Heart left ventricle (tissue), 16 donors: ENCODE measurements around the gene IRF3. TPM values are rescaled to one million over a fixed set of nuclear protein-coding genes. Genes with fewer than 3 reads are reported as not detected.

Experiments
- ATAC-seq, 4 donors: fragments of 200-7000 bp; cut with Tn5 transposase; one replicate each; pipeline ENCODE4 v1.9.1; 2020 to 2022; ENCODE audit warnings: moderate library complexity in 4 of 4, mild to moderate bottlenecking in 3 of 4, moderate number of reproducible peaks in 1 of 4
- DNase-seq, 5 donors: peaks; one replicate each; pipeline ENCODE4 v3.0.0-alpha.2; 2020
- H3K27ac ChIP-seq, 12 donors: fragments of 200-600 bp; sonication (generic) in 4 of 12; one replicate each; pipeline versions ENCODE4 v1.5.0 to v1.8.0; 2016 to 2022; ENCODE audit warnings: mild to moderate bottlenecking in 2 of 12
- H3K27me3 ChIP-seq, 9 donors: fragments of 200-600 bp; sonication (generic) in 2 of 9; one replicate each; pipeline versions ENCODE4 v1.5.1 to v1.8.0; 2016 to 2022; ENCODE audit warnings: mild to moderate bottlenecking in 3 of 9
- H3K36me3 ChIP-seq, 9 donors: fragments of 200-600 bp; sonication (generic) in 2 of 9; one replicate each; pipeline versions ENCODE4 v1.5.0 to v1.8.0; 2018 to 2022; ENCODE audit warnings: mild to moderate bottlenecking in 2 of 9
- H3K4me1 ChIP-seq, 12 donors: fragments of 200-600 bp; sonication (generic) in 4 of 12; one replicate each; pipeline versions ENCODE4 v1.5.0 to v1.8.0; 2016 to 2022; ENCODE audit warnings: mild to moderate bottlenecking in 3 of 12
- H3K4me3 ChIP-seq, 12 donors: fragments of 200-600 bp; sonication (generic) in 4 of 12; one replicate each; pipeline versions ENCODE4 v1.5.0 to v1.8.0; 2017 to 2022; ENCODE audit warnings: mild to moderate bottlenecking in 9 of 12, moderate library complexity in 4 of 12
- H3K9me3 ChIP-seq, 12 donors: fragments of 200-600 bp; sonication (generic) in 4 of 12; one replicate each; pipeline versions ENCODE4 v1.5.0 to v1.8.0; 2016 to 2022; ENCODE audit warnings: mild to moderate bottlenecking in 1 of 12
- POLR2A ChIP-seq, 2 donors: fragments of 450-650 bp; IDR thresholded peaks; one replicate each; pipeline ENCODE4 v1.6.1; 2017; ENCODE audit warnings: antibody characterized with exemption in 2 of 2, mild to moderate bottlenecking in 2 of 2, moderate library complexity in 2 of 2
- WGBS, 4 donors: extraction: QIAGEN DNeasy Blood & Tissue Kit in 2 of 4; methylation state at CpG; one replicate each; pipeline versions ENCODE4 v1.1.5 to v1.1.7; 2013 to 2018; 5-methylcytosine and 5-hydroxymethylcytosine counted together
- intact Hi-C, 10 donors: fragments of 100-400 bp; cut with DNase I; formaldehyde crosslinking; loops; one replicate each; pipeline versions ENCODE4 v1.11.1 to v1.14.2; 2022
- polyA plus RNA-seq, 2 donors: library from polyadenylated mRNA; stranded (reverse); fragments of 200-250 nt; gene quantifications; one replicate each; pipeline ENCODE4 v1.2.3, GENCODE V29; 2013
- total RNA-seq, 9 donors: library from RNA; depleted of rRNA in 2 of 9; stranded (reverse); fragments of >200 nt in 2 of 9; fragmentation: NEBNext Ultra II Directional in 3 of 9; extraction: Animal tissue kit (Norgen Biotek cat#: 25700) in 3 of 9; gene quantifications; one replicate each; pipeline versions ENCODE4 v1.1.0 to v1.2.4, GENCODE V29; 2016 to 2023
- TF ChIP-seq, protein P1 (sequence below), 12 donors: fragments of 200-600 bp; sonication (generic) in 4 of 12; IDR thresholded peaks; one replicate each; pipeline versions ENCODE4 v1.5.0 to v1.8.0; 2018 to 2022; ENCODE audit warnings: antibody characterized with exemption in 12 of 12, mild to moderate bottlenecking in 5 of 12
- donor health status: ischemic (EF 13 %, LVEDD 7.1; RV severe dilation, severe dysfunction).
- donor health status: healthy with polysubstance abuse.
- donor health status: DM: no; HTN: yes; CAD: no.
- donor health status: DM: no; HTN: no; CAD: no.
- donor health status: ischemic (EF 25% LVEDD 6.9; RV normal size, moderate dysfunction).
- donor health status: ischemic (EF 25% LVEDD 5.7; RV mildly dilated, moderate dysfunction).
- donor health status: healthy.
- donor health status: DM: yes; HTN: yes; CAD: no.
- donor health status: ischemic (EF 35%, LVEDD 5.7; RV mildly dilated, moderate dysfunction).
- donor health status: nonischemic (EF 11% LVEDD 7.7; RV severe dilation, severe dysfunction).
- donor health status: DM: yes; HTN: yes; CAD: no.
- donor health status: PGD.
- donor health status: ischemic (EF 29% LVEDD 5.4; RV normal size, mild dysfunction).
- donor health status: nonischemic (EF 23%, LVEDD 6.1; RV moderate dilation, normal function).

Gene IRF3
- total and polyA plus RNA-seq, 11 donors, result 23.1 to 68.0 (median 35.1) TPM

DNA sequence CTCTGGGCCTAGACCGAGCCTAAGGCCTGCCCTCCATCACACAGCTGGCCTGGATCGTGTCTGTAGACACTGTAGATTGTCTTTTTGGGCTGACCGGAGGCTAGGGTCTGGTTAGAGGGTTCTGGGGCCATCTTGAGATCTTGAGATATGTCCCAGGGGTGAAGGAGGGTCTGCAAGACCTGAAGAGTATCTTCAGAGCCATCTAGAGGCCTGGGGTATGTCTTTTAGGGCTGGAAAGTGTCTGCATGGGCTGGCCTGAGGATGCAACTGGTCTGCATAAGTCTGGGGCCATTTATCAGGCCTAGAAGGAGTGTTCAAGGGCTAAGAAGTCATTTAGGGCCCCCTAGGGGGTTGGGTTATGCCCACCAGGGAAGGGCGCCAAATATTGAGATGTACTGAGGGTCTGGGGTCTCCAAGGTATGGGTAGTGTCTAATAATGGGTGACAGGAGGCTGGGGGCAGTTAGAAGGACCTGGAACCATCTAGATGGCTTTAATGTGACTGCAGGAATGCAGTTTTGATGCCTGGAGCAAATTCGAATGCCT is 23.1 kb downstream of the IRF3 start:
- H3K27me3 ChIP-seq, result no peaks in the 10 kb centered on the region
- TF ChIP-seq, protein P1, sequence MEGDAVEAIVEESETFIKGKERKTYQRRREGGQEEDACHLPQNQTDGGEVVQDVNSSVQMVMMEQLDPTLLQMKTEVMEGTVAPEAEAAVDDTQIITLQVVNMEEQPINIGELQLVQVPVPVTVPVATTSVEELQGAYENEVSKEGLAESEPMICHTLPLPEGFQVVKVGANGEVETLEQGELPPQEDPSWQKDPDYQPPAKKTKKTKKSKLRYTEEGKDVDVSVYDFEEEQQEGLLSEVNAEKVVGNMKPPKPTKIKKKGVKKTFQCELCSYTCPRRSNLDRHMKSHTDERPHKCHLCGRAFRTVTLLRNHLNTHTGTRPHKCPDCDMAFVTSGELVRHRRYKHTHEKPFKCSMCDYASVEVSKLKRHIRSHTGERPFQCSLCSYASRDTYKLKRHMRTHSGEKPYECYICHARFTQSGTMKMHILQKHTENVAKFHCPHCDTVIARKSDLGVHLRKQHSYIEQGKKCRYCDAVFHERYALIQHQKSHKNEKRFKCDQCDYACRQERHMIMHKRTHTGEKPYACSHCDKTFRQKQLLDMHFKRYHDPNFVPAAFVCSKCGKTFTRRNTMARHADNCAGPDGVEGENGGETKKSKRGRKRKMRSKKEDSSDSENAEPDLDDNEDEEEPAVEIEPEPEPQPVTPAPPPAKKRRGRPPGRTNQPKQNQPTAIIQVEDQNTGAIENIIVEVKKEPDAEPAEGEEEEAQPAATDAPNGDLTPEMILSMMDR (IDR thresholded peaks at IDR 0.05), result no peak
- no peak for TF ChIP-seq POLR2A (IDR thresholded peaks at IDR 0.05)
- ATAC-seq, result no peak
- H3K36me3 ChIP-seq, result peaks cover 0 to 33% (median 20%) of the 10 kb centered on the region in 9 donors
- H3K27ac ChIP-seq, result peak overlapping the region; percentile 73 to 100 (median 99)
- H3K4me1 ChIP-seq, result peaks cover 3 to 60% (median 40%) of the 10 kb centered on the region in 12 donors
- intact Hi-C loops, result loop anchor here in 2 of 10 donors (1.0 to 10.0 kb wide), 3 partner anchors 22 to 1018 kb away; partner anchors contain the start of genes ALDH16A1 (in 1 of the 2) and PIH1D1 (in 1 of the 2)
- H3K9me3 ChIP-seq, result no peaks in the 10 kb centered on the region
- no peak for DNase-seq
- 8 to 14% (median 11%) methylated on average over 4 to 5 of the region's 5 CpGs for WGBS, 4 donors
- peak overlapping the region; percentile 76 to 100 (median 93) for H3K4me3 ChIP-seq

DNA sequence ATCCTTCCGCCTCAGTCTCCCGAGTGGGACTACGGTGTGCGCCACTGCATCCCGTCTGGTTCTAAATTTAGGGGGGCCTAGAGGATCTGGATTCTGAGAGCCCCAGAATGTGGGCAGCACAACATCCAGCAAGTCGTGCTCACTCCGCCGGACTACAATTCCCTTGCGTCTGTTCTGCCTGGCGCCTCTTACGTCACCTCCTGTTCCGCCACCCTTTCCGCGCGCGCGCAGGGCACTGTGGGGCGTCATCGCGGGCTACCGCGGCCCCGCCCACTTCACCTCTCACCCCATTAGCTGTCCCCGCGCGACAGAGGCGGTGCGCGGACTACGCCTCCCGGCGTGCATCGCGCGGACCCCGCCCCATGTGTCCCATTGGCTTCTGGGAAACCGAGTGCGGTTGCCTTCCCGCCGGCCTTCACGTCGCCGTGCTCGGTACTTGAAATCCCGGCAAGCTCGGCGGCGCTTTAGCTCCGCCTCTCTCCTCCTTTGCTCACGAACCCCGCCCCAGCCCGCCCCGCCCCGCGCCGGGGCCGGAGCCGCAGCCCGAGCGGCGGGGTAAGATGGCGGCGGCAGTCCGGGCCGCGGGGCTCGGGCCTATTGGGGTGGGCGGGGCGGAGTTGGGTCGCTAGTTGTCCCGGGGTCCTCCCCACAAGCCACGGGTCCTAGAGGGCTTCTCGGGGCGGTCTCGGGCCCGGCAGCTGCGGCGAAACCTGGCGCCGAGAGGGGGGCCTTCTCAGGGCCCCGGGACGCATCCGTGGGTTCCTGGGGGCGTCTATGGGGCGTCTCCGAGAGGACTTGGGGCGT is 23.8 kb downstream of the IRF3 start, which contains the start of gene SCAF1:
TSS of gene SCAF1 (plus strand) at position 522 of the 804 bp plus-strand sequence. CDS start 2,818 bp downstream, outside the sequence.
- peak; percentile 72 to 83 (median 79) for ATAC-seq

DNA sequence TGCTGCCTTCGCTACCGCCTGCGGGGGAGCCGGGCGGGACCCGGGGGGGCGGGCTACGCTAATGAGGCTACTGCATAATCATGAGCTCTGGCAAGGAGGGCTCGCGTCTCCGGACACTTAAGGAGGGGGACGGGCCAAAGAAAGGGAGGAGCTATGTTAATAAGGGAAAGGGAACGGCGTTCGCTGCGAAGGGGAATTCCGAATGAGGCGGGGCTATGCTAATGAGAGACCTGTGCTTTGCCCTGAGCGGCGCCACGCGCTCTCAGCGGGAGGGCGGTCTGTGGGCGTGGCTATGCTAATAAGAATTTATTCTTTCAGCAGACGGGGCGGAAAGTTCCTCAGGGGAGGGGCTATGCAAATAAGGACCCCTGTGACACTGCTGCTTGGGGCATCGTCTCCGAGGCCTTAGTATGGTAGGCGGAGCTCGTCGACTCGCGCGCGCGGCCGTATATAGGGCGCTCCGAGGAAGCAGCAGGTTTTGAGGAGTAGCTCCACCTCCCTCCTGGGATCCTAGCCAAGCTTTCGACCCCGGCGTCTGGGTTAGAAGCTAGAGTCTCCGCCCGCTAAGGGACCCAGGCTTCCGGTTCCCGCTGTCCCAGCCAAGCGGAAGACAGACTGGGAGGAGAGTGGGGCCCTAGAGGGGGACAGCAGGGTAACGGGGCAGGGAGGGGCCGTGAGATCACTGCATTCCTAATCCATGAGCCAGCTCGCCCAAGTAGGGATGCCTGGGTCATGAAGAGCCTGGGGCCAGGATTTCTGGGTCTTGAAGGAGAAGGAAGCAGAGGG is 25.4 kb downstream of the IRF3 start, which contains the start of gene RRAS:
TSS of gene RRAS (minus strand) at position 31 of the 786 bp plus-strand sequence. CDS start 45 bp downstream, outside the sequence.
- TF ChIP-seq POLR2A (IDR thresholded peaks at IDR 0.05), result peak; percentile 43 to 83
- TF ChIP-seq, protein P1 (IDR thresholded peaks at IDR 0.05), result no peak
- peaks cover 0 to 17% (median 9%) of the 10 kb centered on the region in 9 donors for H3K36me3 ChIP-seq
- ATAC-seq (peak; percentile 75 to 81 (median 78)), DNase-seq (peak; percentile 99 to 100 (median 100))
- H3K4me3 ChIP-seq, result peak within 1 kb of the TSS; percentile 77 to 100 (median 92)
- 0 to 1% (median 1%) methylated on average over 47 to 51 of the region's 51 CpGs for WGBS, 4 donors
- H3K27ac ChIP-seq, result peak within 1 kb of the TSS; percentile 98 to 100 (median 100)
- no peaks in the 10 kb centered on the region for H3K9me3 ChIP-seq
- peaks cover 3 to 77% (median 53%) of the 10 kb centered on the region in 12 donors for H3K4me1 ChIP-seq
- no peaks in the 10 kb centered on the region for H3K27me3 ChIP-seq
- intact Hi-C loops, result loop anchor here in 4 of 10 donors (1.0 to 10.0 kb wide), 8 partner anchors 36 to 1016 kb away; partner anchors contain the start of genes ALDH16A1 (in 1 of the 4), PIH1D1 (in 1 of the 4), PRMT1 (in 1 of the 4) and PRR12 (in 1 of the 4)

More for the DNA sequence above, 23.8 kb downstream of the IRF3 start, which contains the start of gene SCAF1:
- 0 to 1% (median 0%) methylated on average over 24 to 87 of the region's 87 CpGs for WGBS, 4 donors
- intact Hi-C loops, result loop anchor here in 3 of 10 donors (1.0 to 10.0 kb wide), 5 partner anchors 22 to 1017 kb away; partner anchors contain the start of genes ALDH16A1 (in 1 of the 3), PIH1D1 (in 1 of the 3), PRMT1 (in 1 of the 3) and PRR12 (in 1 of the 3)
- no peaks in the 10 kb centered on the region for H3K27me3 ChIP-seq
- DNase-seq, result peak; percentile 99 to 100 (median 99)
- TF ChIP-seq POLR2A (IDR thresholded peaks at IDR 0.05), result peak; percentile 79 to 93
- TF ChIP-seq, protein P1 (IDR thresholded peaks at IDR 0.05), result no peak
- H3K9me3 ChIP-seq, result no peaks in the 10 kb centered on the region
- H3K4me3 ChIP-seq, result peak within 1 kb of the TSS; percentile 76 to 100 (median 93)
- peaks cover 3 to 65% (median 44%) of the 10 kb centered on the region in 12 donors for H3K4me1 ChIP-seq
- peak within 1 kb of the TSS; percentile 98 to 100 (median 100) for H3K27ac ChIP-seq
- peaks cover 0 to 26% (median 13%) of the 10 kb centered on the region in 9 donors for H3K36me3 ChIP-seq
